Omental fat pad (tissue), 4 donors: ENCODE data around the gene TMEM106A. TPM values are rescaled to one million over a fixed set of nuclear protein-coding genes. Genes with fewer than 3 reads are reported as not detected.
"Not testable (repeated sequence)": the region's sequence is repeated elsewhere in the genome, so short reads cannot be mapped to it uniquely, and the experiment has no call there.

Source experiments
- ATAC-seq: fragments of 150-250 bp; one replicate; pipeline ENCODE4 v1.9.1; 2016; ENCODE audit warnings: mild to moderate bottlenecking, moderate library complexity; ENCODE audit not compliant: low FRiP score
- DNase-seq: peaks from one replicate; pipeline ENCODE4 v3.0.0-alpha.2; 2019; ENCODE audit warnings: low spot score
- total RNA-seq, 4 donors: library from RNA; depleted of rRNA; stranded (reverse); fragments of >200 nt; gene quantifications; one replicate each; pipeline ENCODE4 v1.1.0, GENCODE V29; 2016
- TF ChIP-seq, protein P1 (sequence below), 3 donors: fragments of 450-650 bp; IDR thresholded peaks; one replicate each; pipeline ENCODE4 v1.5.1; 2016 to 2017; ENCODE audit warnings: antibody characterized with exemption in 3 of 3, mild to moderate bottlenecking in 3 of 3, moderate library complexity in 2 of 3

TMEM106A gene
- total RNA-seq, 4 donors from 2014 or later = 8.9 to 15.1 (median 14.5) TPM

- ATAC-seq (no peak), DNase-seq (no peak)
- TF ChIP-seq, protein P1, sequence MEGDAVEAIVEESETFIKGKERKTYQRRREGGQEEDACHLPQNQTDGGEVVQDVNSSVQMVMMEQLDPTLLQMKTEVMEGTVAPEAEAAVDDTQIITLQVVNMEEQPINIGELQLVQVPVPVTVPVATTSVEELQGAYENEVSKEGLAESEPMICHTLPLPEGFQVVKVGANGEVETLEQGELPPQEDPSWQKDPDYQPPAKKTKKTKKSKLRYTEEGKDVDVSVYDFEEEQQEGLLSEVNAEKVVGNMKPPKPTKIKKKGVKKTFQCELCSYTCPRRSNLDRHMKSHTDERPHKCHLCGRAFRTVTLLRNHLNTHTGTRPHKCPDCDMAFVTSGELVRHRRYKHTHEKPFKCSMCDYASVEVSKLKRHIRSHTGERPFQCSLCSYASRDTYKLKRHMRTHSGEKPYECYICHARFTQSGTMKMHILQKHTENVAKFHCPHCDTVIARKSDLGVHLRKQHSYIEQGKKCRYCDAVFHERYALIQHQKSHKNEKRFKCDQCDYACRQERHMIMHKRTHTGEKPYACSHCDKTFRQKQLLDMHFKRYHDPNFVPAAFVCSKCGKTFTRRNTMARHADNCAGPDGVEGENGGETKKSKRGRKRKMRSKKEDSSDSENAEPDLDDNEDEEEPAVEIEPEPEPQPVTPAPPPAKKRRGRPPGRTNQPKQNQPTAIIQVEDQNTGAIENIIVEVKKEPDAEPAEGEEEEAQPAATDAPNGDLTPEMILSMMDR (IDR thresholded peaks at IDR 0.05) = no peak
Observed at GRCh38 chr17:43175213-43176118, 36.2 kb upstream of the TMEM106A start.

GRCh38 chr17:43176119-43176570 is 35.5 kb upstream of the TMEM106A start:
- DNase-seq = no peak
- TF ChIP-seq, protein P1 (IDR thresholded peaks at IDR 0.05) = no peak
- ATAC-seq = no peak

DNA sequence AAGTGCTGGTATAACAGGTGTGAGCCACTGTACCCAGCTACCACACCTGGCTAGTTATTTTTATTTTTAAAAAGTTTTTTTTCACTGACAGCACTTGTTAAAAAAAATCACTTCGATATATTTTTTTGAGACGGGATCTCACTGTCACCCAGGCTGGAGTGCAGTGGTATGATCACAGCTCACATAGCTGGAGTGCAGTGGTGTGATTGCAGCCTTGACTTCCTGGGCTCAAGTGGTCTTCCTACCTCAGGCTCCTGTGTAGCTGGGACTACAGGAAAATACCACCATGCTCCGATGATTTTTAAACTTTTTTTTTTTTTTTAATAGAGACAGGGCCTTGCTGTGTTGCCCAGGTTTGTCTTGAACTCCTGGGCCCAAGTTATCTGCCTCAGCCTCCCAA is 27.8 kb upstream of the TMEM106A start:
- TF ChIP-seq, protein P1 (IDR thresholded peaks at IDR 0.05) = no peak
- DNase-seq = no peak
- no peak for ATAC-seq

GRCh38 chr17:43186656-43187055 is 25.0 kb upstream of the TMEM106A start:
- DNase-seq, ATAC-seq: not testable (repeated sequence)

GRCh38 chr17:43193251-43193650 is 18.4 kb upstream of the TMEM106A start:
- no peak for ATAC-seq
- no peak for DNase-seq
- TF ChIP-seq, protein P1 (IDR thresholded peaks at IDR 0.05) = no peak

DNA sequence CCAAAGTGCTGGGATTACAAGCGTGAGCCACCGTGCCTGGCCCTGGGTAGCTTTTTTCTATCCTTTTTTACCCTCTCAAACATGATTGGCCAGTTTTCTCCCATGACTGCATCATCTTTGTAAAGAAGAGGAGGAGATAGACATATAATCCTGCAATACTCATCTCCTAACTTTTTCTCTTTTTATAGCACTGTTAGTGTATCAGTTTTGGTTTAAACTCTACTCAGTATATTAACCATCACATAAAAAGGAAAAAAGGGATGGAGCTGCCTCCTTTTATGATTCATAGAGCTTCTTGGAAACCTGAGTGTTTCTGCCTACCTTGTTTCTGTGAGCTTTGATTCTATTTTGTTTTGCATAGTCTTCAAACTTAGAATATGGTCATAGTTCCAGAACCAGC is 12.0 kb upstream of the TMEM106A start:
- ATAC-seq (no peak), DNase-seq (no peak)
- TF ChIP-seq, protein P1 (IDR thresholded peaks at IDR 0.05) = no peak

DNA sequence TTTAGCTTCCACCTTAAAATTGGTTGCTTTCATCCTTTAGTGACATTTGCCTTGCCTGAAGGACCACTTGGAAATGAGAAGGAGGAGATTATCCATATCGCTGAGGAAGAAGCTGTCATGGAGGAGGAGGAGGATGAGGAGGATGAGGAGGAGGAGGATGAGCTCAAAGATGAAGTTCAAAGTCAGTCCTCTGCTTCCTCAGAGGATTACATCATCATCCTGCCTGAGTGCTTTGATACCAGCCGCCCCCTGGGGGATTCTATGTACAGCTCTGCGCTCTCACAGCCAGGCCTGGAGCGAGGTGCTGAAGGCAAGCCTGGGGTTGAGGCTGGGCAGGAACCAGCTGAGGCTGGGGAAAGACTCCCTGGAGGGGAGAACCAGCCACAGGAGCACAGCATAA is 11.5 kb upstream of the TMEM106A start:
- TF ChIP-seq, protein P1 (IDR thresholded peaks at IDR 0.05) = no peak
- ATAC-seq = no peak
- DNase-seq = no peak

DNA sequence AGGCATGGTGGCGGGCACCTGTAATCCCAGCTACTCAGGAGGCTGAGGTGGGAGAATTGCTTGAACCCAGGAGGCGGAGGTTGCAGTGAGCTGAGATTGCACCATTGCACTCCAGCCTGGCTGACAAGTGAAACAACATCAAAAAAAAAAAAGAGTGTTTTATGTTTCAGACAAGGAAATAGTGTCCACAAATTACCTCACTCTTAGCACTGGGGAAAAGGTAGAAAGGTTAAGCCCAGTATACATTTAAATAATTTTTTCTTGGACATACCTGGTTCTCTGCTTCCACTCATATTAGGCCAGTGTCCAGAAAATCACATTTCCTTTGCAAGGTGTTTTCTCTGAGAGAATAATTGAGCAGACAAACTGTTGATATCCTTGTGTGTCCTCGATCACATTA is 8.7 kb upstream of the TMEM106A start:
- DNase-seq, ATAC-seq: not testable (repeated sequence)
